ENCODE data around the gene ADNP2.

DNA sequence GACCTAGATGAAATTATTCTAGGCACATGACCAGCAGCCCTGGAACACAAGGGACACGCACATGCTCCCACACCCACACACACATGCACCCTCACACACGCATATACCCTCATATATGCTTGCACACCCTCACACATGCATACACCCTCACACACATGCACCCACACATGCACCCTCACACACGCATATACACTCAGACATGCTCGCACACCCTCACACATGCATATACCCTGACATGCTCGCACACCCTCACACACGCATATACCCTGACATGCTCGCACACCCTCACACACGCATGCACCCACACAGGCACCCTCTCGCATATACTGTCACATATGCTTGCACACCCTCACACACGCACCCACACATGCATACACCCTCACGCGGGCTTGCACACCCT lies 76.5 kb downstream of the ADNP2 start:
- no peak for TF ChIP-seq POLR2A (IDR thresholded peaks at IDR 0.05)
- TF ChIP-seq, protein P1, sequence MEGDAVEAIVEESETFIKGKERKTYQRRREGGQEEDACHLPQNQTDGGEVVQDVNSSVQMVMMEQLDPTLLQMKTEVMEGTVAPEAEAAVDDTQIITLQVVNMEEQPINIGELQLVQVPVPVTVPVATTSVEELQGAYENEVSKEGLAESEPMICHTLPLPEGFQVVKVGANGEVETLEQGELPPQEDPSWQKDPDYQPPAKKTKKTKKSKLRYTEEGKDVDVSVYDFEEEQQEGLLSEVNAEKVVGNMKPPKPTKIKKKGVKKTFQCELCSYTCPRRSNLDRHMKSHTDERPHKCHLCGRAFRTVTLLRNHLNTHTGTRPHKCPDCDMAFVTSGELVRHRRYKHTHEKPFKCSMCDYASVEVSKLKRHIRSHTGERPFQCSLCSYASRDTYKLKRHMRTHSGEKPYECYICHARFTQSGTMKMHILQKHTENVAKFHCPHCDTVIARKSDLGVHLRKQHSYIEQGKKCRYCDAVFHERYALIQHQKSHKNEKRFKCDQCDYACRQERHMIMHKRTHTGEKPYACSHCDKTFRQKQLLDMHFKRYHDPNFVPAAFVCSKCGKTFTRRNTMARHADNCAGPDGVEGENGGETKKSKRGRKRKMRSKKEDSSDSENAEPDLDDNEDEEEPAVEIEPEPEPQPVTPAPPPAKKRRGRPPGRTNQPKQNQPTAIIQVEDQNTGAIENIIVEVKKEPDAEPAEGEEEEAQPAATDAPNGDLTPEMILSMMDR (IDR thresholded peaks at IDR 0.05), result no peak
